ENCODE data around the gene TNIK. TPM values are rescaled to one million over a fixed set of nuclear protein-coding genes. Genes with fewer than 3 reads are reported as not detected.

Gene TNIK
- total and polyA plus RNA-seq, 2 of the 4 experiments (the other 2 are of a cell fraction) = 3.4 to 6.3 TPM

DNA sequence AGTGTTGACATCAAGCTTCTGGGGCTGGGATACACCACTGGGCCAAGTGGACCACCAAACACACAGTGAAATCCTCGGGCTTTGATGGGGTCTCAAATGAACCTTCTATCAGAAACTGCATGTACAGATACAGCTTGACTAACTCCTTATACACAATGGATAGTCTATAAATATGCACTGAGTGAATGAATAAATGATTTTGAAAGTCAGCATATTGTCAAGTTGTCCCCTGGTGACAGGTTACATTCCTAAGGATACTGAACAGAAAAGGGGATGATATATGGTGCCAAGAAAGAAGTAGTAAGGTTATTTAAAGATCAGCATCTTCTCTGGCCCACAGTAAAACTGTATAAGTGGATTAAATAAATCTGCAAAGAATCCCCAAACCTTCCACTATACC is 274.2 kb downstream of the TNIK start:
- H4K5ac ChIP-seq (ENCODE audit: low read depth, low read length) = no peak overlapping the region
- no peak overlapping the region for H2BK20ac ChIP-seq (ENCODE audit: low read depth, low read length)
- H2BK15ac ChIP-seq (ENCODE audit: low read depth, low read length) = no peak overlapping the region
- no peaks in the 10 kb centered on the region for H3K9me3 ChIP-seq (ENCODE audit: control insufficient read depth, insufficient read depth, low read length)
- H3K4me3 ChIP-seq (ENCODE audit: insufficient read depth, low read depth, low read length) = no peak overlapping the region
- H3K4ac ChIP-seq (ENCODE audit: low read depth, low read length) = no peak overlapping the region
- peaks cover 5% of the 10 kb centered on the region for H3K4me1 ChIP-seq (ENCODE audit: control insufficient read depth, insufficient read depth, low read length)
- no peak overlapping the region for H2BK5ac ChIP-seq (ENCODE audit: low read depth, low read length, poor library complexity, severe bottlenecking)
- H3K18ac ChIP-seq (ENCODE audit: low read depth, low read length) = no peak overlapping the region
- H4K91ac ChIP-seq (ENCODE audit: insufficient read depth, low read depth, low read length) = no peak overlapping the region
- in situ Hi-C loops (cut with MboI; ENCODE audit: low sequenced_read_pairs) = loop anchor here (5.0 to 10.0 kb wide), 2 partner anchors 221 to 381 kb away; no protein-coding TSS in a partner anchor
- TF ChIP-seq POLR2A (IDR thresholded peaks at IDR 0.05; ENCODE audit: low read depth, low read length) (no peak), SMC3 (IDR thresholded peaks at IDR 0.05; ENCODE audit: low read depth, low read length) (no peak), MAZ (IDR thresholded peaks at IDR 0.05; ENCODE audit: borderline replicate concordance, low read depth, low read length) (no peak), RFX5 (IDR thresholded peaks at IDR 0.05; ENCODE audit: low read depth, low read length) (no peak), FOS (IDR thresholded peaks at IDR 0.05; ENCODE audit: low read depth, low read length) (no peak), NFE2L2 (IDR thresholded peaks at IDR 0.05; ENCODE audit: low read depth, low read length) (no peak), CHD1 (IDR thresholded peaks at IDR 0.05; ENCODE audit: low read depth, low read length) (no peak), BHLHE40 (IDR thresholded peaks at IDR 0.05; ENCODE audit: low read depth, low read length) (no peak), RCOR1 (IDR thresholded peaks at IDR 0.05; ENCODE audit: insufficient replicate concordance, low read length) (no peak), CEBPB (IDR thresholded peaks at IDR 0.05; ENCODE audit: low read depth, low read length) (no peak), RAD21 (IDR thresholded peaks at IDR 0.05; ENCODE audit: low read length) (no peak), MAFK (IDR thresholded peaks at IDR 0.05; ENCODE audit: low read depth, low read length) (no peak), MXI1 (IDR thresholded peaks at IDR 0.05; ENCODE audit: borderline replicate concordance, low read depth, low read length) (no peak)
- TF ChIP-seq, protein P1, sequence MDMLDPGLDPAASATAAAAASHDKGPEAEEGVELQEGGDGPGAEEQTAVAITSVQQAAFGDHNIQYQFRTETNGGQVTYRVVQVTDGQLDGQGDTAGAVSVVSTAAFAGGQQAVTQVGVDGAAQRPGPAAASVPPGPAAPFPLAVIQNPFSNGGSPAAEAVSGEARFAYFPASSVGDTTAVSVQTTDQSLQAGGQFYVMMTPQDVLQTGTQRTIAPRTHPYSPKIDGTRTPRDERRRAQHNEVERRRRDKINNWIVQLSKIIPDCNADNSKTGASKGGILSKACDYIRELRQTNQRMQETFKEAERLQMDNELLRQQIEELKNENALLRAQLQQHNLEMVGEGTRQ (IDR thresholded peaks at IDR 0.05; ENCODE audit: low read depth, low read length) = no peak
- TF ChIP-seq, protein P2, sequence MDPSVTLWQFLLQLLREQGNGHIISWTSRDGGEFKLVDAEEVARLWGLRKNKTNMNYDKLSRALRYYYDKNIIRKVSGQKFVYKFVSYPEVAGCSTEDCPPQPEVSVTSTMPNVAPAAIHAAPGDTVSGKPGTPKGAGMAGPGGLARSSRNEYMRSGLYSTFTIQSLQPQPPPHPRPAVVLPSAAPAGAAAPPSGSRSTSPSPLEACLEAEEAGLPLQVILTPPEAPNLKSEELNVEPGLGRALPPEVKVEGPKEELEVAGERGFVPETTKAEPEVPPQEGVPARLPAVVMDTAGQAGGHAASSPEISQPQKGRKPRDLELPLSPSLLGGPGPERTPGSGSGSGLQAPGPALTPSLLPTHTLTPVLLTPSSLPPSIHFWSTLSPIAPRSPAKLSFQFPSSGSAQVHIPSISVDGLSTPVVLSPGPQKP (IDR thresholded peaks at IDR 0.05; ENCODE audit: borderline replicate concordance, low read depth, low read length) = no peak
- TF ChIP-seq, protein P3, sequence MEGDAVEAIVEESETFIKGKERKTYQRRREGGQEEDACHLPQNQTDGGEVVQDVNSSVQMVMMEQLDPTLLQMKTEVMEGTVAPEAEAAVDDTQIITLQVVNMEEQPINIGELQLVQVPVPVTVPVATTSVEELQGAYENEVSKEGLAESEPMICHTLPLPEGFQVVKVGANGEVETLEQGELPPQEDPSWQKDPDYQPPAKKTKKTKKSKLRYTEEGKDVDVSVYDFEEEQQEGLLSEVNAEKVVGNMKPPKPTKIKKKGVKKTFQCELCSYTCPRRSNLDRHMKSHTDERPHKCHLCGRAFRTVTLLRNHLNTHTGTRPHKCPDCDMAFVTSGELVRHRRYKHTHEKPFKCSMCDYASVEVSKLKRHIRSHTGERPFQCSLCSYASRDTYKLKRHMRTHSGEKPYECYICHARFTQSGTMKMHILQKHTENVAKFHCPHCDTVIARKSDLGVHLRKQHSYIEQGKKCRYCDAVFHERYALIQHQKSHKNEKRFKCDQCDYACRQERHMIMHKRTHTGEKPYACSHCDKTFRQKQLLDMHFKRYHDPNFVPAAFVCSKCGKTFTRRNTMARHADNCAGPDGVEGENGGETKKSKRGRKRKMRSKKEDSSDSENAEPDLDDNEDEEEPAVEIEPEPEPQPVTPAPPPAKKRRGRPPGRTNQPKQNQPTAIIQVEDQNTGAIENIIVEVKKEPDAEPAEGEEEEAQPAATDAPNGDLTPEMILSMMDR (conservative IDR thresholded peaks at IDR 0.05; ENCODE audit: low read depth, low read length) = no peak
- no peak overlapping the region for H3K4me2 ChIP-seq (ENCODE audit: low read depth, low read length)
- WGBS, 2 experiments (ENCODE audit: extremely low coverage in 2 of 2, insufficient read length in 1 of 2) = no CpG with 5 or more reads among the region's 1 CpG
- ChIA-PET CTCF (no interaction called here), POLR2A (ENCODE audit: unreplicated experiment) (no interaction called here)
- H3K56ac ChIP-seq (ENCODE audit: extremely low read depth, insufficient read depth, low read length) = no peak overlapping the region
- no peak overlapping the region for H2BK120ac ChIP-seq (ENCODE audit: low read depth, low read length)
- no peaks in the 10 kb centered on the region for H4K20me1 ChIP-seq (ENCODE audit: insufficient read depth, low read length)
- ATAC-seq (ENCODE audit: low read depth) (no peak), DNase-seq (no peak)
- BruUV-seq (replicated peaks) = no TSS peak
- no peak overlapping the region for H2AK9ac ChIP-seq (replicated peaks; ENCODE audit: low read depth, low read length, poor library complexity)
- H3K9ac ChIP-seq (ENCODE audit: low read depth, low read length) = no peak overlapping the region
- H2AFZ ChIP-seq (replicated peaks; ENCODE audit: low read length, poor library complexity) = no peak overlapping the region
- no peaks in the 10 kb centered on the region for H3K9me1 ChIP-seq (ENCODE audit: insufficient read depth, low read length)
- dilution Hi-C loops (cut with HindIII; ENCODE audit: low sequenced_read_pairs, unreplicated experiment) = no loop called here
- H2AK5ac ChIP-seq (ENCODE audit: low read depth, low read length) = no peak overlapping the region
- no peak overlapping the region for H3K23ac ChIP-seq (ENCODE audit: low read depth, low read length)
- no peaks in the 10 kb centered on the region for H3K27me3 ChIP-seq (ENCODE audit: control insufficient read depth, insufficient read depth, low read length)
- no peak overlapping the region for H3K14ac ChIP-seq (replicated peaks; ENCODE audit: low read depth, low read length)
- H4K8ac ChIP-seq (ENCODE audit: low read depth in 2 of 2, low read length in 2 of 2) = no peak overlapping the region
- H3K27ac ChIP-seq (ENCODE audit: insufficient read depth, low read length) = no peak overlapping the region
- no peaks in the 10 kb centered on the region for H3K36me3 ChIP-seq (ENCODE audit: control insufficient read depth, insufficient read depth, low read length)
- H3K79me1 ChIP-seq (ENCODE audit: low read depth in 1 of 2, low read length in 2 of 2) = no peaks in the 10 kb centered on the region
- intact Hi-C loops (cut with micrococcal nuclease) = loop anchor here (1.0 kb wide), 1 partner anchor 274 kb away; the partner anchor contains the start of gene TNIK

Measured in IMR-90 (cell line).